SJCRH30 (cell line): ENCODE results near the gene TNS3. TPM values are rescaled to one million over a fixed set of nuclear protein-coding genes. Genes with fewer than 3 reads are reported as not detected.

Experiments used
- DNase-seq, 2 experiments: peaks; one replicate each; pipeline ENCODE4 v3.0.0-alpha.2; 2015 to 2020
- H3K27ac ChIP-seq: fragments of 250-450 bp; sonication (Bioruptor Pico); 2 replicates; pipeline ENCODE4 v1.5.1; 2020; ENCODE audit warnings: mild to moderate bottlenecking, moderate library complexity
- H3K27me3 ChIP-seq: fragments of 250-450 bp; sonication (Bioruptor Pico); 2 replicates; pipeline ENCODE4 v1.5.1; 2020; ENCODE audit warnings: mild to moderate bottlenecking, moderate library complexity
- H3K36me3 ChIP-seq: fragments of 250-450 bp; sonication (Bioruptor Pico); 2 replicates; pipeline ENCODE4 v1.5.1; 2020; ENCODE audit warnings: mild to moderate bottlenecking, moderate library complexity
- H3K4me1 ChIP-seq: fragments of 250-450 bp; sonication (Bioruptor Pico); 2 replicates; pipeline ENCODE4 v1.5.1; 2020; ENCODE audit warnings: mild to moderate bottlenecking, moderate library complexity
- H3K4me3 ChIP-seq: fragments of 250-450 bp; sonication (Bioruptor Pico); 2 replicates; pipeline ENCODE4 v1.5.1; 2020; ENCODE audit warnings: mild to moderate bottlenecking, moderate library complexity
- H3K9me3 ChIP-seq: fragments of 250-450 bp; sonication (Bioruptor Pico); replicated peaks from 2 replicates; pipeline ENCODE4 v1.5.1; 2020; ENCODE audit warnings: mild to moderate bottlenecking, moderate library complexity
- total RNA-seq: library from RNA; depleted of rRNA; stranded (reverse); fragments of >200 nt; shearing (Covaris generic); gene quantifications from 2 replicates; pipeline ENCODE4 v1.2.3, GENCODE V29; 2014

Gene TNS3
- total RNA-seq, 1 experiment from 2014 or later = 65.1 TPM

GRCh38 chr7:47405286-47405904, 176.5 kb downstream of the TNS3 start:
- Histone ChIP-seq H3K36me3 (peaks cover 66% of the 10 kb centered on the region), H3K9me3 (no peaks in the 10 kb centered on the region), H3K27me3 (no peaks in the 10 kb centered on the region), H3K27ac (no peak overlapping the region), H3K4me1 (no peaks in the 10 kb centered on the region), H3K4me3 (no peak overlapping the region)
- DNase-seq = no peak

GRCh38 chr7:47404010-47404409, 177.9 kb downstream of the TNS3 start:
- no peaks in the 10 kb centered on the region for H3K27me3 ChIP-seq

GRCh38 chr7:47402941-47403866, 178.7 kb downstream of the TNS3 start:
- H3K9me3 ChIP-seq = no peaks in the 10 kb centered on the region
- no peaks in the 10 kb centered on the region for H3K4me1 ChIP-seq
- DNase-seq = no peak
- no peak overlapping the region for H3K4me3 ChIP-seq
- H3K36me3 ChIP-seq = peaks cover 68% of the 10 kb centered on the region
- H3K27ac ChIP-seq = no peak overlapping the region
- H3K27me3 ChIP-seq = no peaks in the 10 kb centered on the region

More at GRCh38 chr7:47404010-47404409, 177.9 kb downstream of the TNS3 start:
- H3K27ac ChIP-seq = no peak overlapping the region
- H3K4me3 ChIP-seq = no peak overlapping the region
- H3K9me3 ChIP-seq = no peaks in the 10 kb centered on the region
- peaks cover 68% of the 10 kb centered on the region for H3K36me3 ChIP-seq
- no peak for DNase-seq
- H3K4me1 ChIP-seq = no peaks in the 10 kb centered on the region

GRCh38 chr7:47401611-47402570, 180.0 kb downstream of the TNS3 start:
- H3K27me3 ChIP-seq = no peaks in the 10 kb centered on the region

GRCh38 chr7:47400741-47401206, 181.1 kb downstream of the TNS3 start:
- Histone ChIP-seq H3K27me3 (no peaks in the 10 kb centered on the region), H3K4me1 (no peaks in the 10 kb centered on the region), H3K27ac (no peak overlapping the region), H3K4me3 (no peak overlapping the region), H3K36me3 (peaks cover 81% of the 10 kb centered on the region), H3K9me3 (no peaks in the 10 kb centered on the region)
- DNase-seq = no peak

More at GRCh38 chr7:47401611-47402570, 180.0 kb downstream of the TNS3 start:
- Histone ChIP-seq H3K4me3 (no peak overlapping the region), H3K36me3 (peaks cover 78% of the 10 kb centered on the region), H3K9me3 (no peaks in the 10 kb centered on the region), H3K4me1 (no peaks in the 10 kb centered on the region), H3K27ac (no peak overlapping the region)
- DNase-seq = no peak

- no peak for DNase-seq
- Histone ChIP-seq H3K27me3 (no peaks in the 10 kb centered on the region), H3K36me3 (peaks cover 82% of the 10 kb centered on the region)
Observed at GRCh38 chr7:47400001-47400400, 181.9 kb downstream of the TNS3 start.

GRCh38 chr7:47394751-47395252, 187.1 kb downstream of the TNS3 start:
- no peak for DNase-seq
- peaks cover 80% of the 10 kb centered on the region for H3K36me3 ChIP-seq
- H3K4me3 ChIP-seq = no peak overlapping the region
- H3K27me3 ChIP-seq = no peaks in the 10 kb centered on the region
- H3K27ac ChIP-seq = no peak overlapping the region
- H3K9me3 ChIP-seq = no peaks in the 10 kb centered on the region
- no peaks in the 10 kb centered on the region for H3K4me1 ChIP-seq

More at GRCh38 chr7:47400001-47400400, 181.9 kb downstream of the TNS3 start:
- no peaks in the 10 kb centered on the region for H3K9me3 ChIP-seq
- H3K27ac ChIP-seq = no peak overlapping the region
- no peak overlapping the region for H3K4me3 ChIP-seq
- H3K4me1 ChIP-seq = no peaks in the 10 kb centered on the region

GRCh38 chr7:47394216-47394615, 187.7 kb downstream of the TNS3 start:
- Histone ChIP-seq H3K4me3 (no peak overlapping the region), H3K36me3 (peaks cover 79% of the 10 kb centered on the region), H3K27me3 (no peaks in the 10 kb centered on the region), H3K27ac (no peak overlapping the region), H3K4me1 (no peaks in the 10 kb centered on the region), H3K9me3 (no peaks in the 10 kb centered on the region)
- DNase-seq = no peak

- Histone ChIP-seq H3K36me3 (peaks cover 76% of the 10 kb centered on the region), H3K4me1 (no peaks in the 10 kb centered on the region), H3K27me3 (no peaks in the 10 kb centered on the region)
Observed at GRCh38 chr7:47393406-47393805, 188.5 kb downstream of the TNS3 start.

GRCh38 chr7:47392241-47392759, 189.6 kb downstream of the TNS3 start:
- H3K4me3 ChIP-seq = no peak overlapping the region
- no peaks in the 10 kb centered on the region for H3K27me3 ChIP-seq
- peaks cover 74% of the 10 kb centered on the region for H3K36me3 ChIP-seq
- H3K4me1 ChIP-seq = no peaks in the 10 kb centered on the region
- no peaks in the 10 kb centered on the region for H3K9me3 ChIP-seq
- no peak overlapping the region for H3K27ac ChIP-seq
- DNase-seq = no peak

More at GRCh38 chr7:47393406-47393805, 188.5 kb downstream of the TNS3 start:
- Histone ChIP-seq H3K9me3 (no peaks in the 10 kb centered on the region), H3K27ac (no peak overlapping the region), H3K4me3 (no peak overlapping the region)
- DNase-seq = no peak

- Histone ChIP-seq H3K27me3 (no peaks in the 10 kb centered on the region), H3K4me3 (no peak overlapping the region), H3K27ac (no peak overlapping the region), H3K4me1 (no peaks in the 10 kb centered on the region), H3K9me3 (no peaks in the 10 kb centered on the region), H3K36me3 (peaks cover 68% of the 10 kb centered on the region)
- no peak for DNase-seq
Observed at GRCh38 chr7:47391726-47392125, 190.2 kb downstream of the TNS3 start.

- Histone ChIP-seq H3K27ac (no peak overlapping the region), H3K36me3 (peaks cover 68% of the 10 kb centered on the region), H3K4me1 (no peaks in the 10 kb centered on the region), H3K9me3 (no peaks in the 10 kb centered on the region), H3K27me3 (no peaks in the 10 kb centered on the region), H3K4me3 (no peak overlapping the region)
- no peak for DNase-seq
Observed at GRCh38 chr7:47390914-47391313, 191.0 kb downstream of the TNS3 start.

- H3K27ac ChIP-seq = no peak overlapping the region
- H3K9me3 ChIP-seq = no peaks in the 10 kb centered on the region
- no peak for DNase-seq
- no peaks in the 10 kb centered on the region for H3K4me1 ChIP-seq
- no peaks in the 10 kb centered on the region for H3K27me3 ChIP-seq
- no peak overlapping the region for H3K4me3 ChIP-seq
- H3K36me3 ChIP-seq = peaks cover 60% of the 10 kb centered on the region
Observed at GRCh38 chr7:47389923-47390630, 191.8 kb downstream of the TNS3 start.
